ENCODE data around the gene RABAC1.

The RABAC1 gene

GRCh38 chr19:41918095-41918494, 41.0 kb downstream of the RABAC1 start:
- Histone ChIP-seq H3K4me3 (ENCODE audit: low read length) (no peak overlapping the region), H3K79me2 (ENCODE audit: control insufficient read depth, low read length) (peaks cover 8% of the 10 kb centered on the region; the same call in 1 of the 2 replicates), H3K27ac (ENCODE audit: low read depth, low read length) (no peak overlapping the region), H3K4me1 (ENCODE audit: control insufficient read depth, low read length) (peaks cover 30% of the 10 kb centered on the region), H3K9me2 (replicated peaks; ENCODE audit: control insufficient read depth, low read length) (no peaks in the 10 kb centered on the region), H3K36me3 (ENCODE audit: control insufficient read depth, low read length) (no peaks in the 10 kb centered on the region; the same call in 1 of the 2 replicates), H3K4me2 (ENCODE audit: low read length) (no peak overlapping the region), H4K20me1 (ENCODE audit: control insufficient read depth, insufficient read depth, low read depth, low read length) (peaks cover 3% of the 10 kb centered on the region; the same call in 1 of the 2 replicates), H3K9me3 (ENCODE audit: control insufficient read depth, insufficient read depth, low read length) (no peaks in the 10 kb centered on the region), H3K27me3 (ENCODE audit: control insufficient read depth, low read length) (peaks cover 21% of the 10 kb centered on the region), H3F3A (ENCODE audit: control insufficient read depth, insufficient read depth) (no peaks in the 10 kb centered on the region)
- TF ChIP-seq EZH2phosphoT487 (IDR thresholded peaks at IDR 0.05; ENCODE audit: borderline replicate concordance, low read length), result no peak
- TF ChIP-seq CTCF (IDR thresholded peaks at IDR 0.05; ENCODE audit: low read depth, low read length, poor library complexity, severe bottlenecking), result no peak

- Histone ChIP-seq H3K27ac (ENCODE audit: low read depth, low read length) (no peak overlapping the region), H3K4me1 (ENCODE audit: control insufficient read depth, low read length) (peaks cover 26% of the 10 kb centered on the region), H3K27me3 (ENCODE audit: control insufficient read depth, low read length) (peaks cover 21% of the 10 kb centered on the region), H3K4me2 (ENCODE audit: low read length) (no peak overlapping the region), H3K9me2 (replicated peaks; ENCODE audit: control insufficient read depth, low read length) (no peaks in the 10 kb centered on the region), H3K9me3 (ENCODE audit: control insufficient read depth, insufficient read depth, low read length) (no peaks in the 10 kb centered on the region), H3K79me2 (ENCODE audit: control insufficient read depth, low read length) (peaks cover 8% of the 10 kb centered on the region; the same call in 1 of the 2 replicates), H4K20me1 (ENCODE audit: control insufficient read depth, insufficient read depth, low read depth, low read length) (peaks cover 3% of the 10 kb centered on the region; the same call in 1 of the 2 replicates), H3K36me3 (ENCODE audit: control insufficient read depth, low read length) (no peaks in the 10 kb centered on the region; the same call in 1 of the 2 replicates), H3K4me3 (ENCODE audit: low read length) (no peak overlapping the region), H3F3A (ENCODE audit: control insufficient read depth, insufficient read depth) (no peaks in the 10 kb centered on the region)
- TF ChIP-seq EZH2phosphoT487 (IDR thresholded peaks at IDR 0.05; ENCODE audit: borderline replicate concordance, low read length) (no peak), CTCF (IDR thresholded peaks at IDR 0.05; ENCODE audit: low read depth, low read length, poor library complexity, severe bottlenecking) (no peak)
Measured at GRCh38 chr19:41917676-41918075, 41.4 kb downstream of the RABAC1 start.

GRCh38 chr19:41915776-41916414, 43.2 kb downstream of the RABAC1 start:
- Histone ChIP-seq H3K27ac (ENCODE audit: low read depth, low read length) (no peak overlapping the region), H3K79me2 (ENCODE audit: control insufficient read depth, low read length) (peaks cover 8% of the 10 kb centered on the region; the same call in 1 of the 2 replicates), H3K9me2 (replicated peaks; ENCODE audit: control insufficient read depth, low read length) (no peaks in the 10 kb centered on the region), H3F3A (ENCODE audit: control insufficient read depth, insufficient read depth) (peaks cover 6% of the 10 kb centered on the region), H3K27me3 (ENCODE audit: control insufficient read depth, low read length) (peaks cover 24% of the 10 kb centered on the region), H3K4me1 (ENCODE audit: control insufficient read depth, low read length) (peaks cover 20% of the 10 kb centered on the region), H3K36me3 (ENCODE audit: control insufficient read depth, low read length) (no peaks in the 10 kb centered on the region; the same call in 1 of the 2 replicates), H3K4me2 (ENCODE audit: low read length) (no peak overlapping the region), H4K20me1 (ENCODE audit: control insufficient read depth, insufficient read depth, low read depth, low read length) (peaks cover 3% of the 10 kb centered on the region; the same call in 1 of the 2 replicates), H3K9me3 (ENCODE audit: control insufficient read depth, insufficient read depth, low read length) (no peaks in the 10 kb centered on the region), H3K4me3 (ENCODE audit: low read length) (no peak overlapping the region)
- no peak for TF ChIP-seq EZH2phosphoT487 (IDR thresholded peaks at IDR 0.05; ENCODE audit: borderline replicate concordance, low read length)
- TF ChIP-seq CTCF (IDR thresholded peaks at IDR 0.05; ENCODE audit: low read depth, low read length, poor library complexity, severe bottlenecking), result no peak

Data from DOHH2 (cell line).